Stimulated activated CD8-positive, alpha-beta memory T cell treated with anti-CD3 and anti-CD28 coated beads, Interleukin-7, amount 100 ng/mL, for 1 hour (primary cell): ENCODE results near the gene IL17RC.

Experiments used
- DNase-seq, 2 donors: peaks; one replicate each; pipeline ENCODE4 v3.0.0-alpha.2; 2020; ENCODE audit warnings: low read depth in 2 of 2

IL17RC gene

GRCh38 chr3:9944271-9944670 lies 27.4 kb downstream of the IL17RC start:
- no peak for DNase-seq

GRCh38 chr3:9945358-9945757 lies 28.5 kb downstream of the IL17RC start:
- DNase-seq, result no peak

DNA sequence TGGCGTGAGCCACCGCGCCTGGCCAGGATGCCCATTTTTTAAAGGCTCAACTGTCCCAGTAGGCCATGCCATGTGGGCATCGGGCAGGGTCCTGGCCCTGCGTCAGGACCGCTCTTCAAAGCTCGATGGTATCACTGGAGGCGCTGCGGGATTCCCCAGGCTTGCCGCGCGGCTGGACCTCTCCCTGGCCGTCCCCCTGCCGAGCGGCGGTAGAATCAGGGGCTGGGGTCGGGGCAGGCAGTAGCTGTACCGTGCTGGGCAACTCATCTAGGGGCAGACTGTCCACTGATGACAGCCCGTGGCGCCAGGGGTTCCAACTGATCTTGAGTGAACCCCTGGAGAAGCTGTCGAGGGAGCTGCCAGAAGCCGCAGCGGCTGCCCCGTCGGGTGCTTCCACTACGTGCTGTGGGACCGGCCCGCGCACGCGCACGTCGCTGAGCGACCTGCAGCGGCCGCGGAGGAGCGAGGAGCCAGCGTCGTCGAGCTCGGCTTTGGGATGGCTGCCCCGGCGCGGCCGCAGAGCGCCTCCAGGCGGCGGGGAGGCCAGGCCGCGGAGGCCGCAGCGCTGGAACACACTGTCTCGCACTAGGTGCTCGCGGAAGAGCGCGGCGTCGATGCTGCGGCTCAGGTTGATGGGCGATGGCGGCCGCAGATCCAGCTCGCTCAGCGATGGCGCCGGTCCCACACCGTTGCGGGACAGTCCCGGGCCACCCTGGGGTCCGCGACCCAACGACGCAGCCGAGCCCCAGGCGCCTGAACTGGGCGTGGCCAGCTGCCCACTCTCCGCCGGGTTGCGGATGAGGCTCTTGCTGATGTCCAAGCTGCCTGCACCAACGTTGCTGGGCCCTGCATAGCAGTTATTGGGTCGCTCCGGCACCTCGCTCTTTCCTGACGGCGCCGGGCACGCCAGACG lies 29.5 kb downstream of the IL17RC start:
- DNase-seq, result peak; percentile 54 to 69

- DNase-seq, result no peak
Measured at GRCh38 chr3:9947025-9947995, 30.4 kb downstream of the IL17RC start.

GRCh38 chr3:9948586-9948985 lies 31.7 kb downstream of the IL17RC start:
- no peak for DNase-seq

GRCh38 chr3:9949115-9949514 lies 32.2 kb downstream of the IL17RC start:
- no peak for DNase-seq

DNA sequence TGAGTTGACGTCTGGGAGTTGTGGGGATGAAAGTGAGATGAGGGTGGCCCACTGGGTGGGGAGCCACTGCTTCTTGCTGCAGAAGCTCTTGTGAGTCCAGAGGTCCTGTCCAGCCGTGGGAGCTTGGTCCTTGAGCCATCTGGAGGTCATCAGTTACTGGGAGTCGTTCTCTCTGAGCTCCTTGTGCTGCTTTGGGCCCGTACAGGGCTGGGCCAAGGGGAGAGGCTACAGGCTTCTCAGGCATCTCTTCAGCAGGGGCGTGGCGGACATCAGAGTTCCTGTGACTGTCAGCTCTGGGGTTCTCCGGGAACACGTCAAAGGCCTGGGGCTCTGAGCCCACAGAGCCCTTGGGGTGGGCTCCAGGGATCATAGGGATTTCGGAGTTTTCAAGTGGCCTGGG lies 32.7 kb downstream of the IL17RC start:
- DNase-seq, result no peak

DNA sequence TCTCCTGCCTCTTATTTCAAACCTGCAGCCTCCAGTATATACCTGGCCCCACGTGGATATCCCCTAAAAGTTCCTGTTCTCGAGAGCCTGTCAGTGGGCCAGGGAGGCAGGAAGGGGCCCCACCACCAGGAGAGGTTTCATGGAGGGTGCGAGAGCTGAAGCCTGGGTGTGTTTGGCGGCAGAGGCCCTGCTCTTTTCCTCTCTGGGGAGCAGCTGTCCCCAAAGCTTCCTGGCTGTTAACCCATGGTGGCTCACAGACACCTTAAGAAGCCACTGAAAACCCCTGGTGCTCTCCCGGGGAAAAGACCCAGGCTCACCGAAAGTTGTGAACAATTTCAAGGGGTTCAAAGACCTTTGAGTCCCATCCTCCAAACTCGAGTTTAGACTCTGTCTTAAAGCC lies 34.2 kb downstream of the IL17RC start:
- DNase-seq, result no peak

DNA sequence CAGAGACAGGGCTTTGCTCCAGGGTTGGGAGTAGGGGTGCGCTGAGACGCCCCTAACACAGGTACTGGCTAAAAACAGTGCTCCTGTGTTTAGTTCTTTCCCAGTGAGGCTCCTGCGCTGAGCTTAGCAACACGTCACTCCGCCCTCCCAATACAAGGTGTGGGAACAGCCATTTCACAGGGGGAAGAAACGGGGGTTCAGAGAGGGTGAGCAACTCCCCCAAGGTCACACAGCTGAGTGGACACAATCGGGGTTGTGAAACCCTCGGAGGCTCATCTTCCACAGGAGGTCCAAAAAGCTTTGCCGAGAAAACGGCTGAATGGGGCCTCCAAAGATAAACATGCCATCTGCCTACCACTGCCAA lies 34.7 kb downstream of the IL17RC start:
- no peak for DNase-seq

GRCh38 chr3:9951962-9952805 lies 35.3 kb downstream of the IL17RC start, which contains the start of gene PRRT3:
TSS of gene PRRT3 (minus strand) at chr3:9952408. CDS start at chr3:9950115, 2,293 bp downstream.
- DNase-seq, result peak in 1 of 2 donors; percentile 25

DNA sequence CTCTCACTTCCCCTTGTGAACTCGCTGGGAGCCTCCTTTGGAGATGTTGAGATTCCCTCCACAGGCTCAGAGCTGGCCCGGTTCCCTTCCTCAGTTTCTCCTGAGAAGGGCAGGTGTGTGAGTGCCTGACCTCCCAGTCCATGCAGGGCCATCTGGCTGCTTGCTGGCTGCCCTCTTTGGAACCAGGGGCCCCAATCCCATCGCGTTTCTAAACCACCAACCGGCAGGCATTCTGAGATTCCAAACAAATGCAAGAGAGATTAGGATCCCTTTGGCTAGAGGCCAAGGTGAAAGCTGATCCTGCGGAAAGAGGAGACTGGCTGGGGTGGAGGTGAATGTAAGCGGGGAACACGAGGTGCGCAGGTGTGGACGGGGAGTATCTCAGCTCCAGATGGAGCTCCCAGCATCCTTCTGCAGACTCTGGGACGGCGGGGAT lies 38.2 kb downstream of the IL17RC start:
- DNase-seq, result no peak

DNA sequence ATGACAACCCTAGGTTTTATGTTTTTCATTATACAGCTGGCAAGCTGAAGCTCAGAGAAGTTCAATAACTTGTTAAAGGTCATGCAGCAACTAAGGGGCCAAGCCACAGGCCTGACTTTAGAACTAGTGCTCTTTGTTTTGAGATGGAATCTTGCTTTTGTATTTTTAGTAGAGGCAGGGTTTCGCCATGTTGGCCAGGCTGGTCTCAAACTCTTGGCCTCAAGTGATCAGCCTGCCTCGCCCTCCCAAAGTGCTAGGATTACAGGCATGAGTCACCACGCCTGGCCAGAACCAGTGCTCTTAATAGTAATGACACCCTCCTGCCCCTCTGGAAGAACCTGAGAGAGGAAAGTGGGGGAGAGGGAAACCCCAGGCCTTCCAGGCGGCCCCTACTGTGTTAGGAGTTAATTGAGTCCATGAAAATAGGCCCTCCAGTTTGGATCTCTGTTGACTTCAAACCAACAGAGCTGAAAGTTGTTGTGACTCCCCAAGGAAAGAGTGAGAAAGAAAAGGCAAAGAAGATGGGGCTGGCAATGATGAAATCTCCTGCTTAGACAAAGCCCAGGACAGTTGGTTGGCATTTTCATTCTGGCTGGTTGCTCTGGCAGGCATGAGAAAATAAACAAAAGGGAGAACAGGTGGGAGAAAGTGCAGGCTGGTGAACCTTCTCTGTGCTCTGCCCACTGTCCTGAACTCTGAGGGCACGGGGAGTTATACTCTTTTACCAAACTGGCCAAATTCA lies 38.9 kb downstream of the IL17RC start:
- DNase-seq, result no peak

DNA sequence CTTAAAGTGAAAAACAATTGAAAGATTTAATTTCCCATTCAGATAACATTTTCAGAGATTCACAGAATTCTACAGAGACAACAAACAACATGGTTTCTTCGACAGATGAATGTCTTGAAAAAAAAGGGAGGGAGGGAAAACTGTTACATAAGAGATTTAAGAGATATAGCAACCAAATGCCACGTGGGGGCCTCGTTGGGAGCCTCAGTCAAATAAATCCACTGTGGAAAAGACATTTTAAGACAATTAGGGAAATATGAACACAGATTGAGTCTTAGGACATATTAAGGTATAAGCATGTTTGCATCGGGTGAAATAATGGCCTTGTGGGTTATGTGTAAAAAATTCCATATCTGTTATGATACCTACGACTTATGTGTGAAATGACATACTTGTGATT lies 40.3 kb downstream of the IL17RC start:
- no peak for DNase-seq

DNA sequence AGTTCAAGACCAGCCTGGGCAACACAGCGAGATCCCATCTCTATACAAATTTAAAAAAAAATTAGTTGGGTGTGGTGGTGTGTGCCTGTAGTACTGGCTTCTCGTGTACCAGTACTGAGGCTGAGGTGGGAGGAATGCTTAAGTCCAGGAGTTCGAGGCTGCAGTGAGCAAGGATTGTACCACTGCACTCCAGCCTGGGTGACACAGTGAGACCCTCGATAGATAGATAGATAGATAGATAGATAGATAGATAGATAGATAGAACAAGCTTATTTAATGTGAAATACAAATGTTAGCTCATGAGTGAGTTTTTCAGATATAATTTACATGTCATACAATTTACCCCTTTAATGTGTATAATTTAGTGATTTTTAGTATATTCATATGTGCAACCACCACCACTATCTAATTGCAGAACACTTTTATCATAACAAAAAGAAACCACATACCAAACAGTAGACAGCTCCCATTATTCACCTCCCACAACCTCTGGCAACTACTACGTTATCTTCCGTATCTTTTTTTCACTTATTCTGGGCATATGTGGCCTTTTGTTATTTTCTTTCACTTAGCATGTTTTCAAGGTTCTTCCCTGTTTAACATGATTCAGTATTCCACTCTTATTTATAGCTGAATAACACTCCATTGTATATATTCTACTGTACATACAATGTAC lies 48.4 kb downstream of the IL17RC start:
- DNase-seq, result no peak

DNA sequence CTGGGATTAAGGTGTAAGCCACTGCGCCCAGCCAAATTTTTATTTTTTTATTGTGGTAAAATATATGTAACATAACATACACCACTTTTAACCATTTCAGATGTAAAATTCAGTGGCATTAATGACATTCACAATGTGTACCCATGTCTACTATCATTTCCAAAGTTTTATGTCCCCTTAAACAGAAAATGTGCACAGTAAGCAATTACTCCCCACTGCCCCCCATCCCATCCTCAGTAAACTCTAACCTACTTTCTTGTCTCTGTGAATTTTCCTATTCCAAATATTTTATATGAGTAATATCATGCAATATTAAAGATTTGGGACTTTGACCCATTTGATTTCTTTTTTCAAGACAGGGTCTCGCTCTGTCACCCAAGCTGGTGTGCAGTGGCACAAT lies 49.9 kb downstream of the IL17RC start:
- DNase-seq, result no peak

DNA sequence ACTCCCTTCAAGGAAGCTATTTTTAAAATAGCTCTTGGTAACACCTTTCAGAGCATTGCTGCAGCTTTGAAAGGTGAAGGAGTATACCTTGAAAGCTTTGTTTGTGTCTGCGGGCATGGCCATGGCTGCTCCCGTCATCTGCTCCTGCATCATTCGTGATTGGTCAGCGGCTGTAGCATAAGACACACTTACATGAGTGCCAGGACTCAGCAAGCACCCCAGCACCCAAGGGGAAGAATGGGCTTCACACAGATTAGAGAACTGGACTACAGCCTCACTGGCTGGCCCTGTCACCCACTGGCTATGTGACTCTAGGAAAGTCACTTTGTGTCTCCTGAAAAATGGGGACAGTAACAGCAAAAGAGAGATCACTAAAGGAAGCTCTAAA lies 52.7 kb downstream of the IL17RC start:
- DNase-seq, result no peak

GRCh38 chr3:9970020-9970652 lies 53.2 kb downstream of the IL17RC start:
- DNase-seq, result no peak

- no peak for DNase-seq
Measured at GRCh38 chr3:9976721-9977709, 60.1 kb downstream of the IL17RC start.
